ENCODE measurements around the gene FOLR3.
A peak's percentile ranks its signal among the peaks of the same experiment; 100 is the strongest.

The FOLR3 gene

DNA sequence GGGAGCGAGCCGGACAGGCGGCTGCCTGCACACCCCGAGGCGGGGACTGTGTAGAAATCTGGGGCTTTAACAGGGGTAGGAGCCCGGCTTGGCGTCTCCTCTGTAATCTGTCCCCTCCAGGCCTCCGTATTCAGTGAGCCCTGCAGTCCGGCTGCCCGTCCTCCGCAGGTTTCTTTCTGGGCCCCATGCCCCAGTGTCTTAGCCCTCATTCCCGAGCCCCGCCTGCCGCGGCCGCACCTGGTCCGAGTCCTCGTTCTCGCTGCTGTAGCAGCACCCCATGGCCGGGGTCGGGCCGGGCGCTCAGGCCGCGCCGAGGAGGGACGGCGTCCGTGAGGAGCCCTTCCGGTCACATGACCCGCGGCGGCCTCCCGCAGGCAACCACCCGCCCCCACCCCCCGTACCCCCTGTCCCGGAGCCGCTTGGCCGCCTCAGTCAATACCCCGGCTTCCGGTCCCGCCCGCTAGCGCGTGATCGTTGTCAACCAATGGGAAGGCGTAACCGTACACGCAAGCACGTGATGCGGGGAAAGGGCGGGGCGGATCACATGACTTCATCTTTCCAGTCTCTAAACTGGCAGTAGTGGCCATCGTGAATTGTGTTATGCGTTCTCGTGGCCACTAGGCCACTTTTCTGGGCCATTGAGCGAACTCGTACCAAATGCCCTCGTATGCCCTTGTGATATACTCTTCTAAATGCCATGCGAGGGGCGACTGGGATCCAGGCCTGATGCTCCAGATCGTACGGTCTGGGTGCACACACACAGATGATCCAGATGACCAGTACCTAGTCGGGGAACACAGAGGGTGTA lies 32.4 kb upstream of the FOLR3 start, which contains the start of gene LAMTOR1 (continued):
- TF ChIP-seq, protein P1, sequence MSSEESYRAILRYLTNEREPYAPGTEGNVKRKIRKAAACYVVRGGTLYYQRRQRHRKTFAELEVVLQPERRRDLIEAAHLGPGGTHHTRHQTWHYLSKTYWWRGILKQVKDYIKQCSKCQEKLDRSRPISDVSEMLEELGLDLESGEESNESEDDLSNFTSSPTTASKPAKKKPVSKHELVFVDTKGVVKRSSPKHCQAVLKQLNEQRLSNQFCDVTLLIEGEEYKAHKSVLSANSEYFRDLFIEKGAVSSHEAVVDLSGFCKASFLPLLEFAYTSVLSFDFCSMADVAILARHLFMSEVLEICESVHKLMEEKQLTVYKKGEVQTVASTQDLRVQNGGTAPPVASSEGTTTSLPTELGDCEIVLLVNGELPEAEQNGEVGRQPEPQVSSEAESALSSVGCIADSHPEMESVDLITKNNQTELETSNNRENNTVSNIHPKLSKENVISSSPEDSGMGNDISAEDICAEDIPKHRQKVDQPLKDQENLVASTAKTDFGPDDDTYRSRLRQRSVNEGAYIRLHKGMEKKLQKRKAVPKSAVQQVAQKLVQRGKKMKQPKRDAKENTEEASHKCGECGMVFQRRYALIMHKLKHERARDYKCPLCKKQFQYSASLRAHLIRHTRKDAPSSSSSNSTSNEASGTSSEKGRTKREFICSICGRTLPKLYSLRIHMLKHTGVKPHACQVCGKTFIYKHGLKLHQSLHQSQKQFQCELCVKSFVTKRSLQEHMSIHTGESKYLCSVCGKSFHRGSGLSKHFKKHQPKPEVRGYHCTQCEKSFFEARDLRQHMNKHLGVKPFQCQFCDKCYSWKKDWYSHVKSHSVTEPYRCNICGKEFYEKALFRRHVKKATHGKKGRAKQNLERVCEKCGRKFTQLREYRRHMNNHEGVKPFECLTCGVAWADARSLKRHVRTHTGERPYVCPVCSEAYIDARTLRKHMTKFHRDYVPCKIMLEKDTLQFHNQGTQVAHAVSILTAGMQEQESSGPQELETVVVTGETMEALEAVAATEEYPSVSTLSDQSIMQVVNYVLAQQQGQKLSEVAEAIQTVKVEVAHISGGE (tag by site-specific recombination; conservative IDR thresholded peaks at IDR 0.05; ENCODE audit: low read depth) = peak; percentile 96
- TF ChIP-seq GLIS2 (tag by site-specific recombination; IDR thresholded peaks at IDR 0.05) (peak; percentile 73), ZNF76 (tag by site-specific recombination; IDR thresholded peaks at IDR 0.05; ENCODE audit: borderline replicate concordance, low read depth) (0 out of 2 replicates have a peak, but pooled peaks have one; percentile 22), ZSCAN18 (tag by site-specific recombination; IDR thresholded peaks at IDR 0.05) (no peak), ZBTB26 (tag by site-specific recombination; optimal IDR thresholded peaks at IDR 0.05) (peak; percentile 57), ZNF629 (tag by site-specific recombination; IDR thresholded peaks at IDR 0.05) (peak; percentile 14; the same call in 1 of the 2 replicates), ZNF670 (tag by site-specific recombination; IDR thresholded peaks at IDR 0.05; ENCODE audit: low read depth) (no peak), ZNF175 (tag by site-specific recombination; IDR thresholded peaks at IDR 0.05) (no peak), RBAK (tag by site-specific recombination; IDR thresholded peaks at IDR 0.05) (no peak), ZNF561 (tag by site-specific recombination; IDR thresholded peaks at IDR 0.05; ENCODE audit: borderline replicate concordance) (0 out of 2 replicates have a peak, but pooled peaks have one; percentile 35), KLF10 (tag by site-specific recombination; IDR thresholded peaks at IDR 0.05) (peak; percentile 84), ZNF24 (tag by site-specific recombination; IDR thresholded peaks at IDR 0.05) (no peak), CTCF (tag by site-specific recombination; IDR thresholded peaks at IDR 0.05) (peak; percentile 45; the same call in 1 of the 2 replicates), ZNF660 (tag by site-specific recombination; IDR thresholded peaks at IDR 0.05) (0 out of 2 replicates have a peak, but pooled peaks have one; percentile 31), KLF16 (tag by site-specific recombination; IDR thresholded peaks at IDR 0.05) (peak; percentile 68; the same call in 1 of the 2 replicates), ZNF701 (tag by site-specific recombination; IDR thresholded peaks at IDR 0.05) (no peak), ZNF138 (tag by site-specific recombination; IDR thresholded peaks at IDR 0.05; ENCODE audit: borderline replicate concordance) (no peak), SP7 (tag by site-specific recombination; IDR thresholded peaks at IDR 0.05) (peak; percentile 36; the same call in 1 of the 2 replicates), ZNF558 (tag by site-specific recombination; IDR thresholded peaks at IDR 0.05) (no peak)
- TF ChIP-seq, protein P2, sequence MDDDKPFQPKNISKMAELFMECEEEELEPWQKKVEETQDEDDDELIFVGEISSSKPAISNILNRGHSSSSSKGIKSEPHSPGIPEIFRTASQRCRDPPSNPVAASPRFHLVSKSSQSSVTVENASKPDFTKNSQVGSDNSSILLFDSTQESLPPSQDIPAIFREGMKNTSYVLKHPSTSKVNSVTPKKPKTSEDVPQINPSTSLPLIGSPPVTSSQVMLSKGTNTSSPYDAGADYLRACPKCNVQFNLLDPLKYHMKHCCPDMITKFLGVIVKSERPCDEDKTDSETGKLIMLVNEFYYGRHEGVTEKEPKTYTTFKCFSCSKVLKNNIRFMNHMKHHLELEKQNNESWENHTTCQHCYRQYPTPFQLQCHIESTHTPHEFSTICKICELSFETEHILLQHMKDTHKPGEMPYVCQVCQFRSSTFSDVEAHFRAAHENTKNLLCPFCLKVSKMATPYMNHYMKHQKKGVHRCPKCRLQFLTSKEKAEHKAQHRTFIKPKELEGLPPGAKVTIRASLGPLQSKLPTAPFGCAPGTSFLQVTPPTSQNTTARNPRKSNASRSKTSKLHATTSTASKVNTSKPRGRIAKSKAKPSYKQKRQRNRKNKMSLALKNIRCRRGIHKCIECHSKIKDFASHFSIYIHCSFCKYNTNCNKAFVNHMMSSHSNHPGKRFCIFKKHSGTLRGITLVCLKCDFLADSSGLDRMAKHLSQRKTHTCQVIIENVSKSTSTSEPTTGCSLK (tag by site-specific recombination; IDR thresholded peaks at IDR 0.05) = no peak
- TF ChIP-seq, protein P3, sequence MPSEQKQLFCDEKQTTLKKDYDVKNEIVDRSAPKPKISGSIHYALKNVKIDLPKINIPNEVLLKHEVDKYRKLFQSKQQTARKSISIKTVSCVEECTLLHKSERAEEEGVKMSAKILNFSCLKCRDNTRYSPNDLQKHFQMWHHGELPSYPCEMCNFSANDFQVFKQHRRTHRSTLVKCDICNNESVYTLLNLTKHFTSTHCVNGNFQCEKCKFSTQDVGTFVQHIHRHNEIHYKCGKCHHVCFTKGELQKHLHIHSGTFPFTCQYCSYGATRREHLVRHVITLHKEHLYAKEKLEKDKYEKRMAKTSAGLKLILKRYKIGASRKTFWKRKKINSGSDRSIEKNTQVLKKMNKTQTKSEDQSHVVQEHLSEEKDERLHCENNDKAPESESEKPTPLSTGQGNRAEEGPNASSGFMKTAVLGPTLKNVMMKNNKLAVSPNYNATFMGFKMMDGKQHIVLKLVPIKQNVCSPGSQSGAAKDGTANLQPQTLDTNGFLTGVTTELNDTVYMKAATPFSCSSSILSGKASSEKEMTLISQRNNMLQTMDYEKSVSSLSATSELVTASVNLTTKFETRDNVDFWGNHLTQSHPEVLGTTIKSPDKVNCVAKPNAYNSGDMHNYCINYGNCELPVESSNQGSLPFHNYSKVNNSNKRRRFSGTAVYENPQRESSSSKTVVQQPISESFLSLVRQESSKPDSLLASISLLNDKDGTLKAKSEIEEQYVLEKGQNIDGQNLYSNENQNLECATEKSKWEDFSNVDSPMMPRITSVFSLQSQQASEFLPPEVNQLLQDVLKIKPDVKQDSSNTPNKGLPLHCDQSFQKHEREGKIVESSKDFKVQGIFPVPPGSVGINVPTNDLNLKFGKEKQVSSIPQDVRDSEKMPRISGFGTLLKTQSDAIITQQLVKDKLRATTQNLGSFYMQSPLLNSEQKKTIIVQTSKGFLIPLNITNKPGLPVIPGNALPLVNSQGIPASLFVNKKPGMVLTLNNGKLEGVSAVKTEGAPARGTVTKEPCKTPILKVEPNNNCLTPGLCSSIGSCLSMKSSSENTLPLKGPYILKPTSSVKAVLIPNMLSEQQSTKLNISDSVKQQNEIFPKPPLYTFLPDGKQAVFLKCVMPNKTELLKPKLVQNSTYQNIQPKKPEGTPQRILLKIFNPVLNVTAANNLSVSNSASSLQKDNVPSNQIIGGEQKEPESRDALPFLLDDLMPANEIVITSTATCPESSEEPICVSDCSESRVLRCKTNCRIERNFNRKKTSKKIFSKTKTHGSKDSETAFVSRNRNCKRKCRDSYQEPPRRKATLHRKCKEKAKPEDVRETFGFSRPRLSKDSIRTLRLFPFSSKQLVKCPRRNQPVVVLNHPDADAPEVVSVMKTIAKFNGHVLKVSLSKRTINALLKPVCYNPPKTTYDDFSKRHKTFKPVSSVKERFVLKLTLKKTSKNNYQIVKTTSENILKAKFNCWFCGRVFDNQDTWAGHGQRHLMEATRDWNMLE (tag by site-specific recombination; conservative IDR thresholded peaks at IDR 0.05; ENCODE audit: low read depth) = peak; percentile 52; the same call in 1 of the 2 replicates

Measured in HEK293 (cell line).